Gastrocnemius medialis (tissue), 4 donors: ENCODE results near the gene GHDC.

ENCODE experiments used
- CTCF ChIP-seq, 5 experiments: fragments of 450-650 bp in 3 of 5; fragments of 200-600 bp in 2 of 5; sonication (generic) in 2 of 5; IDR thresholded peaks in 4 of 5; conservative IDR thresholded peaks in 1 of 5; 1 replicate in 4 of 5; 2 replicates in 1 of 5; pipeline ENCODE4 v1.5.1; 2016 to 2019; ENCODE audit warnings: antibody characterized with exemption in 5 of 5, mild to moderate bottlenecking in 3 of 5, moderate library complexity in 3 of 5
- POLR2A ChIP-seq, 2 donors: fragments of 450-650 bp; IDR thresholded peaks; one replicate each; pipeline ENCODE4 v1.6.1; 2017; ENCODE audit warnings: antibody characterized with exemption in 2 of 2, mild to moderate bottlenecking in 2 of 2, moderate library complexity in 2 of 2

GRCh38 chr17:42199416-42200011 lies 5.2 kb upstream of the GHDC start:
- TF ChIP-seq CTCF (IDR thresholded peaks at IDR 0.05 in 4 of 5, conservative IDR thresholded peaks at IDR 0.05 in 1 of 5) (no peak), POLR2A (IDR thresholded peaks at IDR 0.05) (no peak)
